HEK293 (cell line): ENCODE data around the gene MRLN.

Experiments used
- FEZF1 ChIP-seq: fragments of 450-650 bp; formaldehyde crosslinking; IDR thresholded peaks from 2 replicates; pipeline ENCODE4 v1.5.1; 2016; ENCODE audit warnings: missing biosample characterization, missing genetic modification characterization
- GLI4 ChIP-seq: fragments of 450-650 bp; formaldehyde crosslinking; IDR thresholded peaks from 2 replicates; pipeline ENCODE4 v1.5.1; 2016; ENCODE audit warnings: missing biosample characterization, missing genetic modification characterization
- IKZF3 ChIP-seq: fragments of 450-650 bp; IDR thresholded peaks from 2 replicates; pipeline ENCODE4 v1.5.0; 2018; ENCODE audit warnings: missing biosample characterization, mild to moderate bottlenecking, missing genetic modification characterization, moderate library complexity
- PRDM1 ChIP-seq: fragments of 450-650 bp; formaldehyde crosslinking; IDR thresholded peaks from 2 replicates; pipeline ENCODE4; 2016; ENCODE audit warnings: missing biosample characterization, missing genetic modification characterization
- RBAK ChIP-seq: fragments of 450-650 bp; formaldehyde crosslinking; IDR thresholded peaks from 2 replicates; pipeline ENCODE4 v1.5.1; 2016; ENCODE audit warnings: missing biosample characterization, missing genetic modification characterization
- SP2 ChIP-seq: fragments of 450-650 bp; formaldehyde crosslinking; IDR thresholded peaks from 2 replicates; pipeline ENCODE4 v1.5.1; 2016; ENCODE audit warnings: missing biosample characterization, missing genetic modification characterization
- ZBTB20 ChIP-seq: fragments of 450-650 bp; formaldehyde crosslinking; IDR thresholded peaks from 2 replicates; pipeline ENCODE4 v1.5.1; 2016; ENCODE audit warnings: missing biosample characterization, missing genetic modification characterization
- ZIC2 ChIP-seq: fragments of 450-650 bp; formaldehyde crosslinking; IDR thresholded peaks from 2 replicates; pipeline ENCODE4 v1.5.1; 2016; ENCODE audit warnings: missing biosample characterization, missing genetic modification characterization
- ZNF140 ChIP-seq: fragments of 450-650 bp; formaldehyde crosslinking; IDR thresholded peaks from 2 replicates; pipeline ENCODE4 v1.5.1; 2016; ENCODE audit warnings: missing biosample characterization, missing genetic modification characterization
- ZNF174 ChIP-seq: fragments of 450-650 bp; formaldehyde crosslinking; IDR thresholded peaks from 2 replicates; pipeline ENCODE4 v1.5.0; 2017; ENCODE audit warnings: missing biosample characterization, mild to moderate bottlenecking, missing genetic modification characterization
- ZNF19 ChIP-seq: fragments of 450-650 bp; formaldehyde crosslinking; IDR thresholded peaks from 2 replicates; pipeline ENCODE4; 2016; ENCODE audit warnings: missing biosample characterization, missing genetic modification characterization, low read depth
- ZNF214 ChIP-seq: fragments of 450-650 bp; formaldehyde crosslinking; IDR thresholded peaks from 2 replicates; pipeline ENCODE4 v1.5.1; 2017; ENCODE audit warnings: missing biosample characterization, mild to moderate bottlenecking, missing genetic modification characterization, borderline replicate concordance
- ZNF223 ChIP-seq: fragments of 450-650 bp; formaldehyde crosslinking; IDR thresholded peaks from 2 replicates; pipeline ENCODE4 v1.5.1; 2016; ENCODE audit warnings: missing biosample characterization, missing genetic modification characterization
- ZNF266 ChIP-seq: fragments of 450-650 bp; formaldehyde crosslinking; IDR thresholded peaks from 2 replicates; pipeline ENCODE4 v1.5.1; 2016; ENCODE audit warnings: missing biosample characterization, missing genetic modification characterization, low read depth
- ZNF341 ChIP-seq: fragments of 450-650 bp; formaldehyde crosslinking; IDR thresholded peaks from 2 replicates; pipeline ENCODE4; 2016; ENCODE audit warnings: low read depth, missing biosample characterization, missing genetic modification characterization
- ZNF37A ChIP-seq: fragments of 450-650 bp; IDR thresholded peaks from 2 replicates; pipeline ENCODE4 v1.5.1; 2018; ENCODE audit warnings: missing biosample characterization, missing genetic modification characterization
- ZNF391 ChIP-seq: fragments of 450-650 bp; formaldehyde crosslinking; IDR thresholded peaks from 2 replicates; pipeline ENCODE4 v1.5.1; 2016; ENCODE audit warnings: low read depth, missing biosample characterization, missing genetic modification characterization, borderline replicate concordance
- ZNF423 ChIP-seq: fragments of 450-650 bp; formaldehyde crosslinking; IDR thresholded peaks from 2 replicates; pipeline ENCODE4 v1.5.1; 2016; ENCODE audit warnings: missing biosample characterization, missing genetic modification characterization
- ZNF426 ChIP-seq: fragments of 450-650 bp; formaldehyde crosslinking; IDR thresholded peaks from 2 replicates; pipeline ENCODE4 v1.5.1; 2017; ENCODE audit warnings: missing biosample characterization, missing genetic modification characterization, mild to moderate bottlenecking, inconsistent platforms, moderate library complexity
- ZNF529 ChIP-seq: fragments of 450-650 bp; formaldehyde crosslinking; IDR thresholded peaks from 2 replicates; pipeline ENCODE4 v1.5.1; 2017; ENCODE audit warnings: missing genetic modification characterization, missing biosample characterization; ENCODE audit not compliant: insufficient replicate concordance
- ZNF544 ChIP-seq: fragments of 450-650 bp; formaldehyde crosslinking; IDR thresholded peaks from 2 replicates; pipeline ENCODE4 v1.5.0; 2017; ENCODE audit warnings: missing biosample characterization, missing genetic modification characterization
- ZNF596 ChIP-seq: fragments of 450-650 bp; IDR thresholded peaks from 2 replicates; pipeline ENCODE4 v1.5.0; 2018; ENCODE audit warnings: missing biosample characterization, mild to moderate bottlenecking, missing genetic modification characterization, moderate library complexity
- ZNF623 ChIP-seq: fragments of 450-650 bp; formaldehyde crosslinking; IDR thresholded peaks from 2 replicates; pipeline ENCODE4 v1.5.1; 2016; ENCODE audit warnings: missing biosample characterization, missing genetic modification characterization
- ZNF626 ChIP-seq: fragments of 450-650 bp; sonication (Bioruptor Pico); formaldehyde crosslinking; IDR thresholded peaks from 2 replicates; pipeline ENCODE4 v1.5.1; 2018; ENCODE audit warnings: missing biosample characterization, missing genetic modification characterization, inconsistent platforms
- ZNF670 ChIP-seq: fragments of 450-650 bp; formaldehyde crosslinking; IDR thresholded peaks from 2 replicates; pipeline ENCODE4 v1.5.1; 2016; ENCODE audit warnings: missing biosample characterization, missing genetic modification characterization, low read depth
- ZNF791 ChIP-seq: fragments of 450-650 bp; formaldehyde crosslinking; IDR thresholded peaks from 2 replicates; pipeline ENCODE4 v1.5.1; 2016; ENCODE audit warnings: missing biosample characterization, missing genetic modification characterization
- ZNF830 ChIP-seq: fragments of 450-650 bp; IDR thresholded peaks from 2 replicates; pipeline ENCODE4 v1.5.0; 2018; ENCODE audit warnings: missing biosample characterization, missing genetic modification characterization, low read depth, mild to moderate bottlenecking, moderate library complexity
- TF ChIP-seq, protein P1 (sequence below): fragments of 450-650 bp; formaldehyde crosslinking; IDR thresholded peaks from 2 replicates; pipeline ENCODE4 v1.5.1; 2016; ENCODE audit warnings: missing biosample characterization, missing genetic modification characterization
- TF ChIP-seq, protein P2 (sequence below): fragments of 450-650 bp; IDR thresholded peaks from 2 replicates; pipeline ENCODE4 v1.5.1; 2018; ENCODE audit warnings: missing biosample characterization, missing genetic modification characterization
- TF ChIP-seq, protein P3 (sequence below): fragments of 450-650 bp; formaldehyde crosslinking; conservative IDR thresholded peaks from 2 replicates; pipeline ENCODE4 v1.5.1; 2016; ENCODE audit warnings: low read depth, missing biosample characterization, missing genetic modification characterization
- TF ChIP-seq, protein P4 (sequence below): fragments of 450-650 bp; formaldehyde crosslinking; IDR thresholded peaks from 2 replicates; pipeline ENCODE4 v1.5.1; 2017; ENCODE audit warnings: missing biosample characterization, missing genetic modification characterization
- TF ChIP-seq, protein P5 (sequence below): fragments of 450-650 bp; IDR thresholded peaks from 2 replicates; pipeline ENCODE4 v1.5.1; 2018; ENCODE audit warnings: missing biosample characterization, mild to moderate bottlenecking, missing genetic modification characterization

Gene MRLN

DNA sequence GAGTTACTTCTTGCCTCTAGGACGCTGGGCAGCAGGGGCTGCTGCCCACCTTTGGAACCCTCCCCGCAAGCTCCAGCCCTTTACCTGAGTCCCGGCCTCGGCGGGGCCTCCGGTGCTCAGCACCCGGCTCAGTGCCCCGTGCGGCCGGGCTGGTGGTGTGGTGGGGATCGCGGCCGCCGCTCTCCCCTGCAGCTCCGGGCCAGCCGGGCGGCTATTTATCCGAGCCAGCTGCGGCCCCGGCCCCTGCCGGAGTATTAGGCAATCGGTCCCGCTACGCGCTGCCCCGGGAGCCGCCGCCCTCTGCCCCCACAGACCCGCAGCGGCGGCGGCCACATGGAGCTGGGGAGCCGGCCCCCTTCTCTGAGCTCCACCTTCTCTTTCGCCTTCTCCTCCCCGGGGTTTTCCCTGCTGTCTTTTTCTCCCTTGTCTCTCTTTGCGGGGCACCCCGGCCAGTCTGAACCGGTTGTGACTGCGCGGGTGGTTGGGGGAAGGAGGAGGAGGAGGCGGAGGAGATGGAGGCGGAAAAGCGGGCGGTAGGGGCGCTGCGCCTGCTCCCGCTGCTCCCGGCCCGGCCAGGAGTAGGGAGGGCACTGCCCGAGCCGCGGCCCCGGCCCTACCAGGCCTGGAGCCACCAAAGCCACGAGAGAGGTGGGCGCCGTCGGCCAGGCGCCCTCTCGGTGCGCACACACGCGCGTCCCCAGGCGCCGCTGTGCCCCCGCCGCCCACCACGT, 43.7 kb downstream of the MRLN start, which contains the start of gene SLC16A9 (continued):
- TF ChIP-seq ZNF529 (tag by site-specific recombination) (no peak), GLI4 (tag by site-specific recombination) (no peak), ZNF341 (0 out of 2 replicates have a peak, but pooled peaks have one; percentile 6), ZNF596 (tag by site-specific recombination) (0 out of 2 replicates have a peak, but pooled peaks have one; percentile 21), ZNF174 (tag by site-specific recombination) (no peak), IKZF3 (peak; percentile 57; the same call in 1 of the 2 replicates), ZBTB20 (tag by site-specific recombination) (peak; percentile 76; the same call in 1 of the 2 replicates), ZIC2 (tag by site-specific recombination) (peak; percentile 83), ZNF19 (tag by site-specific recombination) (no peak), ZNF266 (no peak), ZNF426 (tag by site-specific recombination) (no peak), ZNF140 (tag by site-specific recombination) (no peak), FEZF1 (tag by site-specific recombination) (no peak; the same call in 1 of the 2 replicates), ZNF37A (no peak), ZNF214 (tag by site-specific recombination) (no peak), PRDM1 (tag by site-specific recombination) (peak; percentile 53), ZNF623 (no peak), ZNF423 (tag by site-specific recombination) (0 out of 2 replicates have a peak, but pooled peaks have one; percentile 33), ZNF544 (no peak), RBAK (tag by site-specific recombination) (no peak), ZNF391 (tag by site-specific recombination) (no peak), ZNF670 (tag by site-specific recombination) (no peak), ZNF626 (tag by site-specific recombination) (no peak), ZNF791 (tag by site-specific recombination) (no peak), ZNF830 (tag by site-specific recombination) (no peak), SP2 (tag by site-specific recombination) (peak; percentile 45), ZNF223 (tag by site-specific recombination) (no peak)
- TF ChIP-seq, protein P1, sequence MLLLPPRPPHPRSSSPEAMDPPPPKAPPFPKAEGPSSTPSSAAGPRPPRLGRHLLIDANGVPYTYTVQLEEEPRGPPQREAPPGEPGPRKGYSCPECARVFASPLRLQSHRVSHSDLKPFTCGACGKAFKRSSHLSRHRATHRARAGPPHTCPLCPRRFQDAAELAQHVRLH (tag by site-specific recombination) = no peak
- TF ChIP-seq, protein P2, sequence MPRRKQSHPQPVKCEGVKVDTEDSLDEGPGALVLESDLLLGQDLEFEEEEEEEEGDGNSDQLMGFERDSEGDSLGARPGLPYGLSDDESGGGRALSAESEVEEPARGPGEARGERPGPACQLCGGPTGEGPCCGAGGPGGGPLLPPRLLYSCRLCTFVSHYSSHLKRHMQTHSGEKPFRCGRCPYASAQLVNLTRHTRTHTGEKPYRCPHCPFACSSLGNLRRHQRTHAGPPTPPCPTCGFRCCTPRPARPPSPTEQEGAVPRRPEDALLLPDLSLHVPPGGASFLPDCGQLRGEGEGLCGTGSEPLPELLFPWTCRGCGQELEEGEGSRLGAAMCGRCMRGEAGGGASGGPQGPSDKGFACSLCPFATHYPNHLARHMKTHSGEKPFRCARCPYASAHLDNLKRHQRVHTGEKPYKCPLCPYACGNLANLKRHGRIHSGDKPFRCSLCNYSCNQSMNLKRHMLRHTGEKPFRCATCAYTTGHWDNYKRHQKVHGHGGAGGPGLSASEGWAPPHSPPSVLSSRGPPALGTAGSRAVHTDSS (tag by site-specific recombination) = peak; percentile 61; the same call in 1 of the 2 replicates
- TF ChIP-seq, protein P3, sequence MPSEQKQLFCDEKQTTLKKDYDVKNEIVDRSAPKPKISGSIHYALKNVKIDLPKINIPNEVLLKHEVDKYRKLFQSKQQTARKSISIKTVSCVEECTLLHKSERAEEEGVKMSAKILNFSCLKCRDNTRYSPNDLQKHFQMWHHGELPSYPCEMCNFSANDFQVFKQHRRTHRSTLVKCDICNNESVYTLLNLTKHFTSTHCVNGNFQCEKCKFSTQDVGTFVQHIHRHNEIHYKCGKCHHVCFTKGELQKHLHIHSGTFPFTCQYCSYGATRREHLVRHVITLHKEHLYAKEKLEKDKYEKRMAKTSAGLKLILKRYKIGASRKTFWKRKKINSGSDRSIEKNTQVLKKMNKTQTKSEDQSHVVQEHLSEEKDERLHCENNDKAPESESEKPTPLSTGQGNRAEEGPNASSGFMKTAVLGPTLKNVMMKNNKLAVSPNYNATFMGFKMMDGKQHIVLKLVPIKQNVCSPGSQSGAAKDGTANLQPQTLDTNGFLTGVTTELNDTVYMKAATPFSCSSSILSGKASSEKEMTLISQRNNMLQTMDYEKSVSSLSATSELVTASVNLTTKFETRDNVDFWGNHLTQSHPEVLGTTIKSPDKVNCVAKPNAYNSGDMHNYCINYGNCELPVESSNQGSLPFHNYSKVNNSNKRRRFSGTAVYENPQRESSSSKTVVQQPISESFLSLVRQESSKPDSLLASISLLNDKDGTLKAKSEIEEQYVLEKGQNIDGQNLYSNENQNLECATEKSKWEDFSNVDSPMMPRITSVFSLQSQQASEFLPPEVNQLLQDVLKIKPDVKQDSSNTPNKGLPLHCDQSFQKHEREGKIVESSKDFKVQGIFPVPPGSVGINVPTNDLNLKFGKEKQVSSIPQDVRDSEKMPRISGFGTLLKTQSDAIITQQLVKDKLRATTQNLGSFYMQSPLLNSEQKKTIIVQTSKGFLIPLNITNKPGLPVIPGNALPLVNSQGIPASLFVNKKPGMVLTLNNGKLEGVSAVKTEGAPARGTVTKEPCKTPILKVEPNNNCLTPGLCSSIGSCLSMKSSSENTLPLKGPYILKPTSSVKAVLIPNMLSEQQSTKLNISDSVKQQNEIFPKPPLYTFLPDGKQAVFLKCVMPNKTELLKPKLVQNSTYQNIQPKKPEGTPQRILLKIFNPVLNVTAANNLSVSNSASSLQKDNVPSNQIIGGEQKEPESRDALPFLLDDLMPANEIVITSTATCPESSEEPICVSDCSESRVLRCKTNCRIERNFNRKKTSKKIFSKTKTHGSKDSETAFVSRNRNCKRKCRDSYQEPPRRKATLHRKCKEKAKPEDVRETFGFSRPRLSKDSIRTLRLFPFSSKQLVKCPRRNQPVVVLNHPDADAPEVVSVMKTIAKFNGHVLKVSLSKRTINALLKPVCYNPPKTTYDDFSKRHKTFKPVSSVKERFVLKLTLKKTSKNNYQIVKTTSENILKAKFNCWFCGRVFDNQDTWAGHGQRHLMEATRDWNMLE (tag by site-specific recombination) = peak; percentile 15; the same call in 1 of the 2 replicates
- TF ChIP-seq, protein P4, sequence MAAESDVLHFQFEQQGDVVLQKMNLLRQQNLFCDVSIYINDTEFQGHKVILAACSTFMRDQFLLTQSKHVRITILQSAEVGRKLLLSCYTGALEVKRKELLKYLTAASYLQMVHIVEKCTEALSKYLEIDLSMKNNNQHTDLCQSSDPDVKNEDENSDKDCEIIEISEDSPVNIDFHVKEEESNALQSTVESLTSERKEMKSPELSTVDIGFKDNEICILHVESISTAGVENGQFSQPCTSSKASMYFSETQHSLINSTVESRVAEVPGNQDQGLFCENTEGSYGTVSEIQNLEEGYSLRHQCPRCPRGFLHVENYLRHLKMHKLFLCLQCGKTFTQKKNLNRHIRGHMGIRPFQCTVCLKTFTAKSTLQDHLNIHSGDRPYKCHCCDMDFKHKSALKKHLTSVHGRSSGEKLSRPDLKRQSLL = peak; percentile 74
- TF ChIP-seq, protein P5, sequence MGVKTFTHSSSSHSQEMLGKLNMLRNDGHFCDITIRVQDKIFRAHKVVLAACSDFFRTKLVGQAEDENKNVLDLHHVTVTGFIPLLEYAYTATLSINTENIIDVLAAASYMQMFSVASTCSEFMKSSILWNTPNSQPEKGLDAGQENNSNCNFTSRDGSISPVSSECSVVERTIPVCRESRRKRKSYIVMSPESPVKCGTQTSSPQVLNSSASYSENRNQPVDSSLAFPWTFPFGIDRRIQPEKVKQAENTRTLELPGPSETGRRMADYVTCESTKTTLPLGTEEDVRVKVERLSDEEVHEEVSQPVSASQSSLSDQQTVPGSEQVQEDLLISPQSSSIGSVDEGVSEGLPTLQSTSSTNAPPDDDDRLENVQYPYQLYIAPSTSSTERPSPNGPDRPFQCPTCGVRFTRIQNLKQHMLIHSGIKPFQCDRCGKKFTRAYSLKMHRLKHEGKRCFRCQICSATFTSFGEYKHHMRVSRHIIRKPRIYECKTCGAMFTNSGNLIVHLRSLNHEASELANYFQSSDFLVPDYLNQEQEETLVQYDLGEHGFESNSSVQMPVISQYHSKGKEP (tag by site-specific recombination) = no peak
